ENCODE measurements around the gene DMKN.

Gene DMKN

DNA sequence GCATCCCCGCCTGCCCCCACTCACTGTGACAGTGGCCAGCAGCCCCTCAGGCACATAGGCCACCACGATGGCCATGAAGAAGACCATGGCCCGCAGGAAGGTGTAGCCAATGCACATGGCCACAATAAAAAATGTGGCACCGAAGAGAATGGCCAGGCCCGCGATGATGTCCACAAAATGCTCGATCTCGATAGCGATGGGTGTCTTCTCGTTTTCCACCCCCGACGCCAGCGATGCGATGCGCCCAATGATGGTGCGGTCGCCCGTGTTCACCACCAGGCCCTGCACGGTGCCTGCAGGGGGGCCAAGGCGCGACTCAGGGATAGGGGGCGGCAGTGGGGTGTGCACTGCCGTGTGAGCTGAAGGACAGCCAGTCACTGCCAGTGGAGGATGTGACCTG, 46.3 kb upstream of the DMKN start:
- no peak overlapping the region for H3K4me3 ChIP-seq (ENCODE audit: low read length)
- no peak for DNase-seq (ENCODE audit: low read depth)
- TF ChIP-seq, protein P1, sequence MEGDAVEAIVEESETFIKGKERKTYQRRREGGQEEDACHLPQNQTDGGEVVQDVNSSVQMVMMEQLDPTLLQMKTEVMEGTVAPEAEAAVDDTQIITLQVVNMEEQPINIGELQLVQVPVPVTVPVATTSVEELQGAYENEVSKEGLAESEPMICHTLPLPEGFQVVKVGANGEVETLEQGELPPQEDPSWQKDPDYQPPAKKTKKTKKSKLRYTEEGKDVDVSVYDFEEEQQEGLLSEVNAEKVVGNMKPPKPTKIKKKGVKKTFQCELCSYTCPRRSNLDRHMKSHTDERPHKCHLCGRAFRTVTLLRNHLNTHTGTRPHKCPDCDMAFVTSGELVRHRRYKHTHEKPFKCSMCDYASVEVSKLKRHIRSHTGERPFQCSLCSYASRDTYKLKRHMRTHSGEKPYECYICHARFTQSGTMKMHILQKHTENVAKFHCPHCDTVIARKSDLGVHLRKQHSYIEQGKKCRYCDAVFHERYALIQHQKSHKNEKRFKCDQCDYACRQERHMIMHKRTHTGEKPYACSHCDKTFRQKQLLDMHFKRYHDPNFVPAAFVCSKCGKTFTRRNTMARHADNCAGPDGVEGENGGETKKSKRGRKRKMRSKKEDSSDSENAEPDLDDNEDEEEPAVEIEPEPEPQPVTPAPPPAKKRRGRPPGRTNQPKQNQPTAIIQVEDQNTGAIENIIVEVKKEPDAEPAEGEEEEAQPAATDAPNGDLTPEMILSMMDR (conservative IDR thresholded peaks at IDR 0.05; ENCODE audit: low read depth, low read length): no peak

DNA sequence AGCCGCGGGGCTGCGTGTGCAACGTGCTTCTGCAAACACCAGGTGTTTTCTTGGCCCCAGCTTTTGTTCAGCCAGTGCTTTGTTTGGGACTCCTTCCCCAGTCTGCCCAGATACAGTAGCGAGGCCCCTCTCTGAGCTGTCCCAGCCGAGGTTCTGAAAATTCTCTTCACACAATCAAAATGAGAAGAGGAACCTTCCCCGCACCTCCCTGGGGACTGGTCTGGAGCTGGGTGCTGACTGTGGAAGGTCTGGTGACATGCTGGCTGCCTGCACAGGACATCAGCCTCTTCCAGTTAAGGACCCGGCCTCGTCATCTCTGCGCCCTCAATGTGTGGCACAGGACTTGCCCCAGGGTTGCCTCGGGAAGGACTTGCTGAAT, 45.8 kb upstream of the DMKN start:
- TF ChIP-seq, protein P1 (conservative IDR thresholded peaks at IDR 0.05; ENCODE audit: low read depth, low read length): no peak
- no peak for DNase-seq (ENCODE audit: low read depth)
- no peak overlapping the region for H3K4me3 ChIP-seq (ENCODE audit: low read length)

DNA sequence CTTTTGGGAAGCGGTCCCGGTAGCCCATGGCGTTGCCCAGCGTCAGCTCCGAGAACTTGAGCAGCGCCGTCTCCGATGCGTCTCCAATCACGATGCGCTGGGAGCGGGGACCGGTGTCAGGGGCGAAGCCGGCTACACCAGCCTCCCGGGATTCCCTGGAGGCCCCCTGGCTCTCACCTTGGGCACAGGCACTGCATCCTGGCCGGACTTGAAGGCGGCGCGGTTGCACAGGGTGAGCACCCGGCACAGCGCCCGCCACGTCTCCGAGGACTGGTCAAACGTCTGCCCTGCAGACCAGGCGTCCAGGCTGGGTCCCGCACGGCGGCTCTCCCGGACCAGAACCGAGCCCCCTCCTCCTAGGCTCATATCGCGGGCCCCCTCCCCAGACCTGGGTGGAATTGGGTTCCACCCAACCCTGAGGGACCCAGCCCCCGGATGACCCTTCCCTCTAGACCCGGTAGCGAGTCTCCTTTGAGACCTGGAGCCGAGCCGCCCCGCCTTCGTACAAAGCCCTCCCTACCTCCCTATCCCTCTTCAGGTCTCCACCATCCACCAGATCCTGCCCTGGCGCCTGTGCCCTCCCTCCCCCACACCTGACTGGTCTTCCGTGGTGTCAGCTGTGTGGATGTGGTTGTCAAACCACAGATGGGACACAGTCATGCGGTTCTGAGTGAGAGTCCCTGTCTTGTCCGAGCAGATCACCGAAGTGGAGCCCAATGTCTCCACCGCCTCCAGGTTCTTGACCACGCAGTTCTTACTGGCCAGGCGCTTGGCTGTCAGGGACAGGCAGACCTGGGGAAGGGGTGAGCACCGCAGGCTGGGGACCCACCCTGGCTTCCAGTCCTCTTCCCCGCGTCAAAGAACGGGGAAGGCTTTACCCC, 45.2 kb upstream of the DMKN start:
- H3K4me3 ChIP-seq (ENCODE audit: low read length): peak overlapping the region; percentile 60
- DNase-seq (ENCODE audit: low read depth): no peak
- TF ChIP-seq, protein P1 (conservative IDR thresholded peaks at IDR 0.05; ENCODE audit: low read depth, low read length): no peak

DNA sequence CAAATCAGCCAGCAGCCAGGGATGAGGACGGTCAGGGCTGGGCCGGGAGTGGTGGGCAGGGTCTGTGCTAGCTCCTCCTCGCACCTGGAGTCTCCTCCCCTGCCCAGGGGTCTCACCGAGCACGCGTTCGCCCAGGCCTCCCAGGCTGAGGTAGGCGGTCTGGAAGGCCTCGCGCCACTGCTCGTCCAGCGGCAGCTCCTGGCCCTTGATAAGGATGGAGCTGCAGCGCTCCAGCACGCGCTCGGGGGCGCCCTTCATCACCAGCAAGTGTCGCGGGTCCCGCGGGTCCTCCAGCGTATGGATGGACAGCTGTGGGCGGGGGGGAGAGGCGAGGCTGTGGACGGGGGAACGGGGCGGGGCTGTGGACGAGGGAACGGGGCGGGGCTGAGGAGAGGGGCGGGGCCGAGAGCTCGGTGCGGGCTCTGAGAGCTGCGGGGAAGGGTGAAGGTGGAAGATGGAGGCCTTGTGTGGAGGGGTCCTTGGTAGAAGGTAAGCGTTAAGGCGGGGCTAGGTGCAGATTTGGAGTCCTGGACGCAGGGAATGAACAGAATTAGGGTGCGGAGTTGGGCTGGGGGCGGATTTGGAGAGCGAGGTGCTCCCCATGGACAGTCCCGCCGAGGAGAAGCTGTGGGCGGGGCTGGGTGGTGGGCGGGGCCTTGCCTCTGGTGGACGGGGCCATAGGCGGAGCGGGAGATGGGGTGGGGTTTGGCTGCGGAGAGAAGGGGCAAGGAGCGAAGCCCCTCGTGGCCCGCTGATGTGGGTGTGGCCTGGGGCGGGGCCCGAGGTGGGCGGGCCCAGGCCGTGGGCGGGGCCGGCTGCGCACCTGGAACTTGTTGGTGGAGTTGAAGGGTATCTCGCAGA, 44.3 kb upstream of the DMKN start:
- TF ChIP-seq, protein P1 (conservative IDR thresholded peaks at IDR 0.05; ENCODE audit: low read depth, low read length): no peak

DNA sequence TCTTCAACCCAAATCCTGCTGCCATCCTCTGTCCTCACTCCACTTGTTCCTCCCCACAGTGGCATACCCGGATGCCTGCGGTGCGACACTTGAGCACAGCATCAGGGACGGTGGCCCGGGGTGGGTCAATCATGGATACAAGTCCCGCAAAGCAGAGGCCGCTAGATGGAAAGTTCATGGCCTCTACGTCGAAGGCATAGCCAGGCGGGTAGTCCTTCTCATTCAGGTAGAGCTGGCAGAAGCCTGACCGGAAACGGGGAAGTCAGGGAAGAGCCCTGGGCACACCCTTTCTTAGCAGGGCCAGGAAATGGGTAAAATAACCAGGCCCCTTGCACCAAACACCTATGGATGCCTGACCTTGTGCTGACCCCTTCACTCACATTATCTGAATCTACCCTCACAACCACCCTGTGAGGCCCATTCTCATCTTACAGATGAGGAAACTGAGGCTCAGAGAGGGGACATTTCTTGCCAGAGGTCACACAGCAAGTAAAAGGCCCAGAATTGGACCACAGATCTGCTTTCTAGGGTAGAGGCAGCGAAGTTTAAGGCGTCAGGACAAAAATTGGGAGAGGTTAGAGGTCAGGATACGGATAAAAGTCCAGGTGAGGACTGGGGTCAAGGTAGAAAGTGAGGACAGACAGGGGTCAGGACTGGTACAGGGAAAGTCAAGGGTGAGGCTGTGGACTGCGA, 43.5 kb upstream of the DMKN start:
- DNase-seq (ENCODE audit: low read depth): no peak
- H3K4me3 ChIP-seq (ENCODE audit: low read length): no peak overlapping the region

More for the DNA sequence above, 44.3 kb upstream of the DMKN start:
- DNase-seq (ENCODE audit: low read depth): no peak
- H3K4me3 ChIP-seq (ENCODE audit: low read length): peak overlapping the region; percentile 60

DNA sequence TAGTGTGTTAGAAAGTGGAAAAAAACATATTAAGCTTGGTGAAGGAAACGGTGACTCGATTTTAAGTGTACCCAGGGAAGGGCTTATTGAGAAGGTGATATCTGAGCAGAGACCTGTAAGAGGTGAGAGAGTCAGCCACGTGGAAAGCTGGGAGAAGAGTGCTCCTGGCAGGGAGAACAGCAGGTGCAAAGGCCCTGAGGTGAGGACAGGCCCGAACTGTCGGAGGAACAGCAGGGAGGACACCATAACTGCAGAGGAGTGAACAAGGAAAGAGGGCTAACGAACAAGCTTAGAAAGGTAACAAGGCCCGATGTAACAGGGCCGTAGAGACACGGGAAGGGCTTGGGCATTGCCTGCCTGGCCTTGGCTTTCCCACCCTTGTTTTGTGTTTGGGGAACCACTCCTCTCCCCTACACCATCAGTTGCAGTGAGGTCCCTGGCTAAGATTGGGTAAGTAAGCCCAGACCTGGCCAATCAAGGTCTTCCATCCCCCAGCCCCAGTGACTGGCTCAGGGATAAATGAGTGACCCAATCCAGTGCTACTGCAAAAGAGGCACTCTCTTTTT, 42.7 kb upstream of the DMKN start:
- TF ChIP-seq, protein P1 (conservative IDR thresholded peaks at IDR 0.05; ENCODE audit: low read depth, low read length): no peak
- DNase-seq (ENCODE audit: low read depth): no peak
- H3K4me3 ChIP-seq (ENCODE audit: low read length): no peak overlapping the region

More for the DNA sequence above, 43.5 kb upstream of the DMKN start:
- TF ChIP-seq, protein P1 (conservative IDR thresholded peaks at IDR 0.05; ENCODE audit: low read depth, low read length): no peak

Measured in retinal pigment epithelial cell (primary cell).